Fibroblast of pulmonary artery (primary cell): ENCODE data around the gene EPHB3.
A peak's percentile ranks its signal among the peaks of the same experiment; 100 is the strongest.

Experiments
- DNase-seq: peaks from one replicate; pipeline ENCODE4 v3.0.0-alpha.2; 2010; ENCODE audit warnings: low read depth
- H3K4me3 ChIP-seq: replicated peaks from 2 replicates; pipeline ENCODE4 v1.5.1; 2011; ENCODE audit warnings: low read depth, mild to moderate bottlenecking, control low read depth, low read length, moderate library complexity
- TF ChIP-seq, protein P1 (sequence below): IDR thresholded peaks from 2 replicates; pipeline ENCODE4 v1.5.1; 2011; ENCODE audit warnings: mild to moderate bottlenecking, control low read depth, low read length, inconsistent platforms; ENCODE audit errors: missing control alignments

EPHB3 gene

DNA sequence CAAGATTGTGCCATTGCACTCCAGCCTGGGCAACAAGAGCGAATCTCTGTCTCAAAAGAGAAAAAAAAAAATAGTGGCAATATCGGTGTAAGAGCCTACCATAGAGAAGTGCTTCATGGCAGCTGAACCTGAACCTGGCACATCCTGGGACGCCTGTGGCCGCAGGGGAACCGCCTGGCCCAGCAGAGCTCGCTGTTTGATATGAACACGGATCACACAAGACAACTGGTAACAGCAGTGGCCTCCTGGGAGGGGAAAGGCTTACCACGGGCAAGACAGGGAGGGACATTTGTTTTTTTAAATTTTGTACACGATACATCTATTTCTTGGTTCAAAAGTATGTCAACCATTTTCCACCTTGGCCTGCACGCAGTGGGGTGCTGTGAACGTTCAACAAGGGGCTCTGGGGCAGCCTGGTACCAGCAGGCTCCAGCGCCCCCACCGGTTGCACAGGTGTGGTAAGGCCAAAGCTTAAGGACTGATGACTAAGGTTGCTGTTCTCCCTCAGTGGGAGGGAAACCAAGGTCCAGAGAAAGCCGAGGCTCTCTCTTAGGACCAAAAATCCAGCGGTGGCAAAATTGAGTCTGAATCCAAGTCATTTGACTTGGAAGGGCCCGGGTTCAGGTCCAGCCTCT lies 21.7 kb upstream of the EPHB3 start:
- DNase-seq: no peak
- no peak overlapping the region for H3K4me3 ChIP-seq
- TF ChIP-seq, protein P1, sequence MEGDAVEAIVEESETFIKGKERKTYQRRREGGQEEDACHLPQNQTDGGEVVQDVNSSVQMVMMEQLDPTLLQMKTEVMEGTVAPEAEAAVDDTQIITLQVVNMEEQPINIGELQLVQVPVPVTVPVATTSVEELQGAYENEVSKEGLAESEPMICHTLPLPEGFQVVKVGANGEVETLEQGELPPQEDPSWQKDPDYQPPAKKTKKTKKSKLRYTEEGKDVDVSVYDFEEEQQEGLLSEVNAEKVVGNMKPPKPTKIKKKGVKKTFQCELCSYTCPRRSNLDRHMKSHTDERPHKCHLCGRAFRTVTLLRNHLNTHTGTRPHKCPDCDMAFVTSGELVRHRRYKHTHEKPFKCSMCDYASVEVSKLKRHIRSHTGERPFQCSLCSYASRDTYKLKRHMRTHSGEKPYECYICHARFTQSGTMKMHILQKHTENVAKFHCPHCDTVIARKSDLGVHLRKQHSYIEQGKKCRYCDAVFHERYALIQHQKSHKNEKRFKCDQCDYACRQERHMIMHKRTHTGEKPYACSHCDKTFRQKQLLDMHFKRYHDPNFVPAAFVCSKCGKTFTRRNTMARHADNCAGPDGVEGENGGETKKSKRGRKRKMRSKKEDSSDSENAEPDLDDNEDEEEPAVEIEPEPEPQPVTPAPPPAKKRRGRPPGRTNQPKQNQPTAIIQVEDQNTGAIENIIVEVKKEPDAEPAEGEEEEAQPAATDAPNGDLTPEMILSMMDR: no peak

DNA sequence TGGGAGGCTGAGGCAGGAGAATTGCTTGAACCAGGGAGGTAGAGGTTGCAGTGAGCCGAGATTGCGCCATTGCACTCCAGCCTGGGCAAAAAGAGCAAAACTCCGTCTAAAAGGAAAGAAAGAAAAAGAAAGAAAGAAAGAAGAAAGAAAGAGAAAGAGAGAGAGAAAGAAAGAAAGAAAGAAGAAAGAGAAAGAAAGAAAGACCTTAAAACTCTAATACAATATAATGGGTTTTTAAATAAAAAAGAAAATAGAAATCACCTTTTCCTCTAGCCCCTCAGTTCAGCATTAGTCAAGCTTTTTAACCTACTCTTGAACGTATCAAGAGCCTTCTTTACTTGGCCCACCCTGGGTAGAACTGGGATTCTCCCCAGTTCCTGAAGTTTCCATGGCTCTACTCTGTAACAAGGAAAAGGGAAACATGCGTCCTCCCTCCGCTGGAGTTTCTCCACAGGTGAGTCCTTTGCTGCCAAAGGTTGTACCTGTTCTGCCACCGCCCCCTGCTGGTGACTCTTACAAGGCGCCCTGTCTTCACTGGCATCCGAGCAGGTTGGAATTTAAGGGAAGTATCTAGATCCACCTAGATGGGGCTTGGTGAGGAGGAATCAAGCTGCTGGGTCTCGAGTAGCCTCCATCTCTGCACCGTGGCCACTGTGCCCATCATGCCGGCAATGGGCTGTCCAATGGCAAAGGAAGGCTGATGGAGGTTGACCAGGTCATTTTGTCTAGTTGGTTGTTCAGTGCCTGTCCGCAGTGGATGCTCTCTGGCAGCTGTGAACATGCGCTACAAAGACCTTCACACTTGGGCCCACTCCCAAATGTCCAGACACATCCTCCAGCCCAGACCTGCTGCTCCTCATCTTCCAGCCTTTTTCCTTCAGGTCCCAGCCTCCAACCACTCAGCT lies 20.6 kb upstream of the EPHB3 start:
- TF ChIP-seq, protein P1: peak; percentile 82
- H3K4me3 ChIP-seq: no peak overlapping the region
- DNase-seq: peak; percentile 44

DNA sequence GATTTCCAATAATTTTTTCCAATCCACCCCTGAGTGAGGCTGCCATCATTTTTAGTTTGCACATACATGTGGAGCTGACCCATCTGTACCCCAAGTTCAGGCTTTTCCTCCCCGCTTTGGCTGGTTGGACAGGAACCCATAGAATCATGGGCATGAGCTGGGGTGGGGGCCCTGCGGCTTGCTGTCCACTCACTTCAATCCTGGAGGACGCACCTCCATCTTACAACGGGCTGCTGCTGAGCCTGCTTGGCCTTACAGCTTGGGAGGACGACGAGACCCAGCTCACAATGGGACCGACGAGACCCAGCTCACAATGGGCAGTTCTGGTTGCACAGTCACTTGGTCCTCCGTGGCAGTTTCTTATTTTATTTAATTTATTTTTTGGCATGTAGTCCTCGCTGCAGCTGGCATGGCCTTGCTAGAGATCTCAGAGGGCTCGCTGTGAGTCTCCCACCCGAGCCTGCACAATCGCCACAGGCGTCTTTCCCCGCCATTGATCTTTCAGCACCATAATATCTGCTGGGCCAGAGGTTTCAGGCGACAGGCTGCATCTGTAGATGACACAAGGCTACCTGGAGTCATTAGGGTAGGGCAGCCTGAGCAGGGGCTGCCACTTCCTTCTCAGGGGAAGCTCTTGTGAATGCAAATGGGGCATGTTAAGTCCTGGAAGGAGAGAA lies 19.6 kb upstream of the EPHB3 start:
- no peak overlapping the region for H3K4me3 ChIP-seq
- no peak for DNase-seq
- TF ChIP-seq, protein P1: no peak

DNA sequence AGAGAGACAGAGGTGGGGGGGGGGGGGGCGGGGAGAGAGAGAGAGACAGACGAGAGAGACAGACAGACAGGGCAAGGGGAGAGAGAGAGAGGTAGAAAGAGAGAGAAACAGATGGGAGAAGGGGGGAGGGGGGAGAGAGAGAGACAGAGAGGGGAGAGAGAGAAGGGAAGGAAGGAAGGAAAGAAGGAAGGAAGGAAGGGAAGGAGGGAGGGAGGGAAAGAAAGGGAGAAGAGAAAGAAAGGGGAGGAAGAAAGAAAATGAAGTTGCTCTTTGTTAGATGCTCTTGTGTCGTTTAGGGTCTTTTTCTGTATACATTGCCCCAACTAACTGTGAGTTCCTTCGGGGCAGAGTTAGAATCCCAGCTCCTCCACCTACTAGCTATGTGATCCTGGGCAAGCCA lies 19.0 kb upstream of the EPHB3 start:
- DNase-seq: no peak
- H3K4me3 ChIP-seq: no peak overlapping the region
- TF ChIP-seq, protein P1: no peak

DNA sequence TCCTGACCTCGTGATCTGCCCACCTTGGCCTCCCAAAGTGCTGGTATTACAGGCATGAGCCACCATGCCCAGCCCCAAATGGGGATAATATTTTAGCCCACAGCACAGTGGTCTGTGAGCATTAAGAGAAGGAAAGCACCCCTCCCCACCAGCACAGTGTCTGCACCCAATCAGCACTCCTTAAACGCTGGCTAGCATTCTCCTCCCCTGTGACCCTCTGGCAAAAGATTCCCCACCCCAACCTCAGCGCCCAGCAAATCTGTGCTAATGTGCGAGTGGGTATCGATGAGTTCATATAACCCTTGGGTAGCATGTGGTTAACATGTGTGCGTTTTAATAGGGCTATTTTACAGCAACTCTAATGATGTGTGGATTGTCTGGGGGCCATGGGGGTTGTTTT lies 18.3 kb upstream of the EPHB3 start:
- no peak overlapping the region for H3K4me3 ChIP-seq
- TF ChIP-seq, protein P1: no peak
- no peak for DNase-seq

DNA sequence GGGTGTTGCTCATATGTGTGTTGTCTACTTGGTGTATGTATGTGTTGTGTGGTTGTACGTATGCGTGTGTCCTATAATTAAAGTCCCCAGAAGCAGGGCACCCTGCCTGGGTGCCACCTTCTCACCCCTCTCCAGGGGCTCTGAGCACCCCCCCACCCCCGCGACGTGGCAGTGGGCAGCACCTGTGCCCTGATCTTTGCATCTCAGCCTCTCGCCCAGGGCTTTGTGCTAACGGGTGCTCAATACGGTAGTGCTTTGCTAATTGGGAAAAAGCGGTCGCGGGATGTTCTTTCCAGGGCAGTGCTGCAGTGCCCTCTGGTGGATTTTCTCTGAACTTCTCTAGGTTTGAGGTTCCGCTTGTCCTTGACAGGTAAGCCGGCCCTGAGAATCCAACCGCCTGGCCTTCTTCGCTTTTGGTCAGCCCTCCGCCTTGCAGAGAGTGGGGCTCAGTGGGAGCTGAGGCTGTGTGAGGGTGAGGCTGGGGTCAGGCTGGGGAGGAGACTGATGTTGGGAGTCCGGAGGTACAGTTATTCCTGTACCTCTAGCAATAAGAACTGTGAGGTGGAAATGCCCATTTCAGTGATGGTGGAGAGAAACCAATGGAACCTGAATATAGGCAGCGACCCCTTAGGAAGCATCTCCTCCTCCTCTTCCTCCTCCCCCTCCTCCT lies 17.6 kb upstream of the EPHB3 start:
- peak; percentile 90 for DNase-seq
- H3K4me3 ChIP-seq: no peak overlapping the region
- TF ChIP-seq, protein P1: peak; percentile 81
